Islet of Langerhans (tissue), 1 donor: ENCODE measurements around the gene HSPB7.
A peak's percentile ranks its signal among the peaks of the same experiment; 100 is the strongest.
"Not testable (repeated sequence)": the region's sequence is repeated elsewhere in the genome, so short reads cannot be mapped to it uniquely, and the experiment has no call there.

Experiments used
- FAIRE-seq: peaks from one replicate; lab custom pipeline; 2011; peaks lifted over from hg19 to GRCh38; lab: Jason Lieb, UNC

HSPB7 gene

DNA sequence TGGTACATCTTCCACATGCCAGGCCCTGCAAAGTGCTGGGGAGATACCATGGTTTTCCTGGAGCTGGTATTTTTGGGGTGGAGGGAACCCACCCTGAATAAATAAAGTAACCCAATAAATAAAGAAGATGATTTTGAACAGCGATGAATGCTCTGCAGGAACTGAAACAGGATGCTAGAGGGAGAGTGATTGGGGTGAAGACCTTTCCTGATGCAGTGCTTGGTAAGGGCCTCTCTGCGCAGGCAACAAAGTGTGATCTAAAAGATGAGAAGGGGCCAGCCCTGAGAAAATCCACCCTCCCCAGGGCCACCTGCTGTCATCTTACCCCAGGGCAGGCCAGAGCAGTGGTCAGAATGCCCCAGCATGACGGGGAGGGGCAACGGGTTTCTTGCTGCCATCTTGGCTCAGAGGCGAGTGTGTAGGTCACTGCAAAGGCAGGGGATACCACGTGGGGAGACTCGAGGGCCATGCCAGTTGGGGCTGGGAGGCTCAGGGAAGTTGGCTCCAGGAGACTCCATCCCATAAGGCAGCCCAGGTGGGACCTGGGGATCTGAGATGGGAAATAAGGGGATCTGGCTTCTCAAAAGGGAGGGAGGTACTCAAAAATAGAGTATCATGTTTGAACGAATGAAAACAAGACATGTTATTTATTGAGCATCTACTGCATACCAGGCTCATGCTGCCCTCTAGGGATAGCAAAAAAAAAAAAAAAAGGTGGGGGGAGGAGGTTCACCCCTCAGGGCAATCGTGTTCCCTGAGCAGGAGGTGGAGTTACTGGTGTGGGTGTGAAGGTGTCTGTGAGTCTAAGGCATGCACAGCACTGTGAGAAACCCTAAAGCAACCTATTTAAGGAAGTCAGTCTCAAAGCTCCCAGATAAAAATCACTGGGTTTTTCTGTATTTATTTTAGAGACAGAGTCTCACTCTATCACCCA lies 11.0 kb downstream of the HSPB7 start:
- no peak for FAIRE-seq

DNA sequence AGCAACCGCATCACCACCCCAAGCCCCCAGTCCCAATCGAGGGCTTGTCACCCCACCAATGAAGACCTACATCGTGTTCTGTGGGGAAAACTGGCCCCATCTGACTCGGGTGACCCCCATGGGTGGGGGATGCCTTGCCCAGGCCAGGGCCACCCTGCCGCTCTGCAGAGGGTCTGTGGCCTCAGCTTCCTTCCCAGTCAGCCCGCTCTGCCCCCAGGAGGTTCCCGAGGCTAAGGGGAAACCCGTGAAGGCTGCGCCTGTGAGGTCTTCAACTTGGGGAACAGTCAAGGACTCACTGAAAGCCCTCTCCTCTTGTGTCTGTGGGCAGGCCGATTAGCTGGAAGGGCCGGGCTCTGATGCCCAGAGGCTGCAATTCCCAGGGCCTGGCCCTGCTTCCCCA lies 11.8 kb downstream of the HSPB7 start:
- FAIRE-seq = no peak

DNA sequence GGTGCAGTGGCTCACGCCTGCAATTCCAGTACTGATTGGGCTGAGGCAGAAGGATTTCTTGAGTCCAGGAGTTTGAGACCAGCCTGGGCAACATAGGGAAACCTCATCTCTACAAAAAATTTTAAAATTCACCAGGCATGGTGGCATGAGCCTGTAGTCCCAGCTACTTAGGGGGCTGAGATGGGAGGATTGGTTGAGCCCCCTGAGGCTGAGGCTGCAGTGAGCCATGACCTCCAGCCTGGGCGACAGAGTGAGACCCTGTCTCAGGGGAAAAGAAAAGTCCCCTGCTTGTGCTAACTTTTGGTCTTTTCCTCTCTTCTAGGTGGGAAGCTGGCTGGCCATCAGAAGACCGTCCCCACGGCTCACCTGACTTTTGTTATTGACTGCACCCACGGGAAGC lies 12.2 kb downstream of the HSPB7 start:
- FAIRE-seq = no peak

DNA sequence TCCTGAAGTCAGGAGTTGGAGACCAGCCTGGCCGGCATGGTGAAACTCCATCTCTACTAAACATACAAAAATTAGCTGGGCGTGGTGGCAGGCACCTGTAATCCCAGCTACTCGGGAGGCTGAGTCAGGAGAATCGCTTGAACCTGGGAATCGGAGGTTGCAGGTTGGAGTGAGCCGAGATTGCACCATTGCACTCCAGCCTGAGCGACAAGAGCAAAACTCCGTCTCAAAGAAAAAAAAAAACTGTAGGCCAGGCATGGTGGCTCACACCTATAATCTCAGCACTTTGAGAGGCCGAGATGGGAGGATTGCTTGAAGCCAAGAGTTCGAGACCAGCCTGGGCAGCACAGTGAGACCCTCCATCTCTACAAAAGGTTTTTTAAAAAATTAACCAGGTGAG lies 16.6 kb downstream of the HSPB7 start:
- FAIRE-seq = not testable (repeated sequence)

DNA sequence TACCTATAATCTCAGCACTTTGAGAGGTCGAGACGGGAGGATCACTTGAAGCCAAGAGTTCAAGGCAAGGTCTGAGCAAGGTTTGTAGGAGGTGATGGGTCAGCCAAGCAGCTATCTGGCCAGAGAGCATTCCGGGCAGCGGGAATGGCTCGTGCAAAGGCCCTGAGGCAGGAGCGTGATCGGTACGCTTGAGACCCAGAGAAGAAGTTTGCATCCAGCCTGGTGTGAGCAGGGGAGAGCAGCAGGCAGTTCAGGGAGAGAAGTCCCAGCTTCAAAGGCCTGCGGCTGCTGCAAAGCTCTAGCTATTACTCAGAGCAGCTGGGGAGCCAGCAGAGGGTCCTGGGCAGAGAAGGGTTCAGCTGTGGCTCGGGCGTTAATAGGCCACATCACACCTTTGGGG lies 18.9 kb downstream of the HSPB7 start:
- FAIRE-seq = no peak

DNA sequence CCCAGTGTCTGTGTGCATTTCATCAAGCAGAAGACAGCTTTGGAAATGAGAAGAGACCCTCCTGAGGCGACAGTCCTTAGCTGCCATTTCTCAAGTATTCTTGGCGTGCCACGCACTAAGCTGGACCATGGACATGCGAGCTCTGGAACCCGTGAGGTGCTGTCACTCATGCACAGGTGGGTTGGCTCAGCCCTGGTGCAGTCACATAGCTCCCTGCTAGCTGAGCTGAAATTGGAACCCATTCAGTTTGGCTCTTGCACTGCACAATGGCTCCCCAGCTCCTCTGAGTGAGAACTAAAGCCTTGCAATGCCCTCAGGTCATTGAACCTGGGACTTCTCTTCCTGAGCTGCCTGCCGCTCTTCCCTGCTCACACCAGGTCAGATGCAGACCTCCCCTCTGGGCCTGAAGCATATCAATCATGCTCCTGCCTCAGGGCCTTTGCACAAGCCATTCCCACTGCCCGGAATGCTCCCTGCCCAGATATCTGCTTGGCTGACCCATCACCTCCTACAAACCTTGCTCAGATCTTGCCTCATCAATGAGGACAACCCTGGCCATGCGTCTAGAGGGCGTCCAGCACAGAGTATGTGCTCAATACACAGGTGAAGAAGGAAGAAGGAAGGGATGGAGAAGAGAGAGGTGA lies 20.1 kb downstream of the HSPB7 start:
- FAIRE-seq = no peak

DNA sequence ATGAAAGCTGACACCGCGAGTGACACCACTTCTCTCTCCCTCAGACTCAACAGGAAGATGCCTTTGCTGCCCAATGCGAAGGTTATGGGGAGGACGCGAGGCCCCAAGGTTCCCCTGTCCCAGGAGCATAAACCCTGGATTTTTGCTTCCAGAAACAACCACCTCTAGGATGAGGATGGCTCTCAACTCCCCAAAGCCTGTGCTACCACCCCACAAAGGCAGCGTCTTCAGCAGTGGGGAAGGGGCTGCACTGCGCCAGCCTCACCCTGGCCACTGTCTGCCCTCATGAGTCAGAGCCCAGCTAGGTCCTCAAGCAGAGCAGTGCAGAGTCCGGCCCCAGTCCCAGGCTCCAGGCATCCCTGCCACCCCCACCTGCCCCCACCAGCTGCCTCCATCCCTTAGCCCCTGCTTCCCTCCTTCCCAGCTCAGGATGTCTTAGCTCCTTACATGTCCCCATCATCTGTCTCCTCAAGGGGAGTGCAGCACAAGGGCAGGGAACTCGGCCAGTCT lies 20.7 kb downstream of the HSPB7 start:
- FAIRE-seq = no peak

DNA sequence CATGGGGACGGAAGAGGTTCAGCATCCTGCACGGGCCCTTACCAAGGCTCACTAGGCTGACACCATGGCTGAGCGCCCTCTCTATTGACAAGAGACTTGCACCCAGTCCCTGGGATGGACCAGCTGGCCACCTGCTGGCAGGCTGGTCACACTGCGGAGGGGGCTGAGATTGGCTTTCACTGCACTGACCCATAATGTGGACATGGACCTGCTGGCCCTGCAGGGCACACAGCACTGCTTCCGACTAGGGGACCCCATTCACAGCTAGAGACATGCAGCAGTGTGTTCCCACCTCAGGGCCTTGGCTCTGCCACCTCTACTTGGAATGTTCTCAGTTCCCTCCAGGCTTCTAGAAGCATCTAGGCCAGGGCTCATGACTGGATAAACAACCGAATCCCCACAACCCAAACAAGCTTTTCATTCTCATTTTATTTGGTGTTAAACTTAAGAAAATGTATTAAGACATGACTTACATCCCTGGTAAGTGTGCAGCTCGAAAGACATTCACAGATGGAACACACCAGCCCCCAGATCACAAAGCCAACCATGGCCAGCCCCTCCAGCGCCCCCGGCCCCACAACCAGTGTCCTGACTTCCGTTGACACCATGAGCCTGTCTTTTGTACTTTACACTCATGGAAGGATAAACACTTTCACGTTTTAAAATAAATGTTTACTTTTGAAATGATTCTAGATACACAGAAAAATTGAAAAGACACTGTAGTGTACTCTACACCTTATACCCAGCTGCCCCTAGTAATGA lies 23.1 kb downstream of the HSPB7 start:
- no peak for FAIRE-seq

DNA sequence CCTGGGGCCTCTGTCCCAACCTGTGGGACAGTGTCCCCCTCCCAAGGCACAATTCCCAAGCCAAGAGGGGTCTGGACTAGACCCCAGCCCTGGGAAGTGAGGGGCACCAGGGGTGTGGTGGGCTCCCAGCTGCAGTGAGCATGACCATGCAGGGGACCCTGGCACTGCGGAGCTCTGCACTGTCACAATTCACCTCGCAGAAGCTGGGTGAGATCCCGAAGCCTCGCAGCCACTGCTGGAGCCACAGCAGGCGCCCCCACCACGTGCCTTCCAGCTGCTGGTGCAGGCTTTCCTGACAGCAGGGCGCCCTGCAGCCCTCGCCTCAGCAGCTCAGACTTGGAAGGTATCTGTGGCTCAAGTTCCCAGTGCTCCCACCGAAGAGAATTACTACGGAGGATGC lies 23.8 kb downstream of the HSPB7 start:
- FAIRE-seq = no peak

DNA sequence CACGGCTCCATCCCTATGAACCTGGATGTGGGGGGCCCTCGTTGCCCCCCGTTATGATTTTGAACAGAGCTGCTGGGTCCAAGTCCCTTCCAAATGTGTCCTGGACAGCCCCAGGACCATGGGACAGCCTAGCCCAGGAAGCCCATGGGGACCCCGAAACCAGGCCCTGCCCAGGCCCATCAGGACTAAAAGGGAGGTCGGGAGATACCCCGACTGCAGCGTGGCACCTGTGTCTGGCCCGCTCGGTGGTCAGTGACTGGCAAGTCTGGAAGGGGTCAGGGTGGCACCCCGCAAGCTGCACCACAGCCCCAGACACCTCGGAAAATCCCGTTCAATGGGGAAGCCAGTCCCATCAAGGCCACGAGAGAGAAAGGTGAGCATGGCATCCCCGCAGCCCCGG lies 24.2 kb downstream of the HSPB7 start:
- no peak for FAIRE-seq

DNA sequence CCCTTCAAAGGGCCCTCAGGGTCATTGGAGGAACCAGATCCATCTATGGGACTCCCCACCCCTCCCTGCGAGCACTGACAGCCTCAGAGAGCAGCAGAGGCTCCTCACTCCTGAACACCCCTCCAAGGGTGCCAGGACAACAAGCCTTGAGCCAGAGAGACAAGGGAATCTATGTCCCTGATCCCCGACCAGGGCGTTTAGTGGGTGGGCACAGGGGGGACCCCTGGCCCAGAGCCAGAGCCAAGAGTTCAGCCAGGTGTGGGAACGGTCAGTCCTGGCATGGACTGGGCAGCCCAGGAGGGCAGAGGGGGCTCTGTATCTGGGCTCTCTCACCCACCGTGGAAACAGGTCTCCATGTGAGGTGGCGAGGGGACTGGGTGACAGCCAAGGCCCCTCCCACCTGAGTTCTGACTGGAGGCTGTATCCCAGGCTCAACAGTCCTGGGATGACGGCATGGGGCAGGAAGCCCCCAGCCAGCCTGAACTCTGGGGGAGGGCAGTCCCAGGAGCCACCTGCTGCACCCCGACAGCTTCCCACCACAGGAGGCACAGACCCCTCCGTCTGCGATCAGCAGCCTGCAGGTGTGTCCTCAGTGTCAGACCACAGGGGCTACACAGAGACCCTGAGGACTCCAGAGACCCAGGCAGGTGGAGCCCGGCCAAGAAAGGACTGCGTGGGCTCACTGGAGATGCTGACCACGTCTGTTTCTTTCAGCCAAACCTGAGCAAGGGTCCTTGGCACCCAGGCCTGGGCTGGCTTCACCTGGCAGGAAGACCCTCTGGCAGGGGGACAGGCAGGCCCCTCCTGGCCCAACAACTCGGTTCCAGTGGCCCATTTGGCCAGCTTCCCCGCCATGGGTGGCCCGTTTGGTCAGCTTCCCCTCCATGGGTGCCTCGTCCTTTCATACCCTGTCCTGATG lies 25.0 kb downstream of the HSPB7 start:
- no peak for FAIRE-seq

DNA sequence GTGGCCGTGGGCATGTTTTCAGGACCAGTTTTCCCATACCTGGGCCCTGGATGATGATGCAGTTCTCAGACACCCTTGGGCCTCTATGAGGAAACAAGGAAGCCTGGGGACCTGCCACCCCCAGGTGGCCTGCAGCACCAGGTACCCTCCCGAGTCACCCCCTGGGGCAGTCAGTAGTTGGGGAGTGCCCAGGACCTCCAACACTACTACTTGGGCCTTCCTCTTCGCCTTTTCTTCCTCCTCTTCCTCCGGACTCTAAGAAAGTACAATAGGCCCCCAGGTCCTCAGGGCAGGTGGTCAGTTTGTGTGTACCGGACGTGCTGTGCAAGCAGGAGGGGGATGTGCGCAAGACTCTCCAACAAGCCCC lies 25.7 kb downstream of the HSPB7 start:
- no peak for FAIRE-seq

DNA sequence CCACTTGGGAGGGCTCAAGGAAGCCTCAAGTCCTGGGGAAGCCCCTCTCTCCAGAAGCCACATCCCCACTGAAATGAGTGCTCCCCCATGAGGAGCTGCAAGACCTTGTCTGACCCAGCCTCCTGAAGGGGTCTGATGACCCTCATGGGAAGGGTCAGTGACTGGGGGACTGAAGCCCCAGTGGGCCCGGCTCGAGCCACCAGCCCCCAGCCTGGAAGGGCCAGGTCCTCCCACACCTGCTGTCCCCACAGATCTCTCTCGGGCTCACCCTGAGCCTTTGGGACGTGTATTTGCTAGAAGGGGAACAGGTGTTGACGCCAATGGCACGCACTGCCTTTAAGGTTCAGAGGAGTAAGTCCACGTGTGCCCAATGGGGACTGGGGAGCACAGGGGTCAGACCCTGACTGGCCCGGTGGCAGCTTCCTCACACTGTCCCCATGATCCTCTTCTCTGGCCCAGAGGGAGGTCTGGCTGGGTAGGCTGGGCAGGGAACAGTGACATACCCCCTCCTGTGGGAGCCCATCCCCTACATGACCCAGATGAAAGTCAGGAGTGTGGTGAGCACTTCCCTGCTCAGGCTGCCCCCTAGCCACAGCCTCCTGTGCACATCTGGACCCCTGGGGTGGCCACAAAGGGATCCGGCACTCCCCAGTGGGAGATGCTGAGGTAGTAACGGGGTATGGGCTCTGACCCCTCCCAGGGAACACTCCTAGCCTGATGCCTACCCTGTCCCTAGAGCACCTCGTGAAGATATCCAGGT lies 26.2 kb downstream of the HSPB7 start:
- no peak for FAIRE-seq

DNA sequence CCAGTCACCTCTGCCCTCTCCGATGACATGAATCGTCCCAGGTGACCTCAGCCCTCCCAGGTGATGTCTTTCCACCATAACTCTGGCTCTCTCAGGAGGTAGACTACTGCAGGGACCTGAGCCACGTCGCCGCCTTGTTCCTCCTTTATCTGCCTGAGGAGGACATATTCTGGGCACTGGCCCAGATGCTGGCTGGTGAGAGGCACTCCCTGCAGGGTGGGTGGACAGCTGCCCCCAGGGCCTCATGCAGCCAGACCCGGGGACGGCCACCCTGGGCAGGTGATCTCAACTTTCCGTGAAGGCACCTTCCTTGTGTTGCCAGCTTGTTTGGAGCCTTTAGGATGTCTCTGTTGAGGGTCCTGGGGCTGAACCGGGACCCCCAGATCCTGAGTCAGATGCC lies 28.1 kb downstream of the HSPB7 start:
- no peak for FAIRE-seq

DNA sequence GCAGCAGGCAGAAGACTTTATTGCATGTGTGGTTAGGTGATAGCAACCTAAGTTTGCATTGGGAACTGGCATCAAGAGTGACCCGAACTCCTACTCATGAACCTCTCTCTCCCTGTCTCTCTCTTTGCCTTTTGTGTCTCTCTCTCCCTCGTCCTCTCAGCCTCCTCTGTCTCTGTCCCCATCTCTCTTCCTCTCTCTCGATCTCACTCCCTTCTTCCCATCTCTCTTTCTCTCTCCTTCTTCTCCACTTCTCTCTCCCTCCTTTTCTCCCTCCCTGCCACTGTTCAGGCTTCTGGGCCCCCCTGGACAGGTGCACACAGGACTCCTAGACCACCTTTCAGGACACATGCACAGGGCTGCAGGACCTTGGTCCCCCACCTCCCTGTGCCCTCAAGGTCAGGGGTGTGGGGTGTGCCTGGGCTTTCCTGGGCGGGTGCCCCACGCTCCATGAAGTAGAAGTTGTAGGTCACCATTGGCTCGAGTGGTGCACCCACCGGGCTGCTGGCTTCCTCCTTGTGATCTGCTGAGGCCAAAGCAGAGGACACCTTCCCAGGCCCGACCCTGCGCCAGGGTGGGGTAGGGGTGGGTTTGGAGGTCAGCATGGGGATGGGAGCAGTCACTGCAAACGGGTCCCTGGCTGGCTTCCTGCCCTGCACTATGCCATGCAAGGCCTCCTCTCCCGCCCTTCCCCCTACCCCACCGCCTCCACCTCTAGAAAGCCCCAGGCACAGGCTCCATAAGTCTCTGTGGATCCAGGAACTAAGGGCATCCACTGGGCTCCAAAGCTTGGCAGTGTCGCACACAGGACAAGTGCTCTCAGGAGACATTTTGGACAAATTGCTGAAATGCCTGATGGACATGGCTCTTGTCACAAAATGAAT lies 28.7 kb downstream of the HSPB7 start:
- FAIRE-seq = no peak

DNA sequence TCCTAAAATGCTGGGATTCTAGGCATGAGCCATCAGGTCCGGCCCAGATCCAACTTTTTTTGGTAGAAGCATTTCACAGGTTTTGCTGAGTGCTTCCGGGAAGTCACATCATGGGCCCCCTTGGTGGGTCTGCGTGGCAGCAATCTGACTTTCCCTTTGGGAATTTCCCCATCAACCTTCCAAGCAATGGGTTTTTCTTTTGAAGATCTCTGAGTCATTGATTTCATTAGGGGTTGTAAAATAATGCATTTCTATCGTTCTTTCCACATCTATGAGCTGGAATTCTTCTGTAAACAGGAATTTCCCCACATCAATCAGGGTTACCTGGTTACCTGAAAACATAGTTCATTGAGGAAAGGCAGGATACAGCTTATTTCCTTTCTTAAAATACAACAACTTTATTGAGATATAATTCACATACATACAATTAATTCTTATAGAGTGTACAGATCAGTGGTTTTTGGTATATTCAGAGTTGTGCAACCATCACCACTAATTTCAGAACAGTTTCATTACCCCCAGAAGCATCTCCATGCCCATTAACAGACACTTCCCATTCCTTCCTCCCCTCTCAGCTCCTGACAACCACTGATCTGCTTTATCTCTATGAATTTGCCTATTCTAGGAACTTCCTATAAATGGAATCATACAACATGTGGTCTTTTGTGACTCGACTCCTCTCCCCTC lies 32.1 kb downstream of the HSPB7 start:
- FAIRE-seq = peak; percentile 92

DNA sequence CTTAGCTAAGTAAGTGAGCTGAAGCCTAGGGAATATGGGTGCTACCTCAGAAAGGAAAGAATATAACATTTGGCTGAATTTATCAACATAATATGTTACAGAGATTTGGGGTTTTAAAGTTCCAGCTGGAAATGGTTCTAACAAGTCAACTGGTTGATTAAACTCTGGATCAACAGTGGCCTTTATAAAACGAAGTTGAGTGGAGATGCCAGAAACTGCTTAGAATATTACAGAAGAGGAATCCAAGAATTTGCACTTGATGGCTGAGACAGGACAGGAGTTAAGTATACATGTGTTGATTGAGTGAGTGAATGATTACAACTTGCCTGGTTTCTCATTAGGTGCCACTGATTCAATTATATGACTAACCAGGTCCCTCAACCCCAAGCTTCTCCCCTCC lies 34.6 kb downstream of the HSPB7 start:
- no peak for FAIRE-seq

DNA sequence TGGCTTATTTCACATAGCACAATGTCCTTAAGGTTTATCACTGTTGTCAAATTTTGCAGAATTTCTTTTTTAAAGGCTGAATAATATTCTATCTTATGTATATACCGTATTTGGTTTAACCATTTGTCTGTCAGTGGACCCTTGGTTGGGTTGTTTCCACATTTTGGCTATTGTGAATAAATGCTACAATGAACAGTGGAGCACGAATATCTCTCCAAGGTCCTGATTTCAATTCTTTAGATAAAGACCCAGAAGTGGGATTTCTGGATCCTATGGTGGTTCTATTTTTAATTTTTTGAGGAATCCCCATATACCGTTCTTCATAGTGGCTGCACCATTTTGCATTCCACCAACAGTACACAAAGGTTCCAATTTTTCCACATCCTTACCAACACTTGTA lies 36.2 kb downstream of the HSPB7 start:
- no peak for FAIRE-seq

DNA sequence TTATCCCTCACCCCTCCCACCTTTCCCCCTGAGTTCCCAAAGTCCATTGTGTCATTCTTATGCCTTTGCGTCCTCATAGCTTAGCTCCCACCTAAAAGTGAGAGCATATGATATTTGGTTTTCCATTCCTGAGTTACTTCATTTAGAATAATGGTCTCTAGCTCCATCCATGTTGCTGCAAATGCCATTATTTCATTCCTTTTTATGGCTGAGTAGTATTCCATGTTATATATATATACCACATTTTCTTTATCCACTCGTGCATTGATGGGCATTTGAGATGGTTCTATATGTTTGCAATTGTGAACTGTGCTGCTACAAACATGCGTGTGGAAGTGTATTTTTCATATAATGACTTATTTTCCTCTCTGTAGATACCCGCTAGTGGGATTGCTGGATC lies 39.9 kb downstream of the HSPB7 start:
- not testable (repeated sequence) for FAIRE-seq
